ENCODE measurements around the gene SNED1. TPM values are rescaled to one million over a fixed set of nuclear protein-coding genes. Genes with fewer than 3 reads are reported as not detected.

The SNED1 gene
- polyA plus RNA-seq, 2 of the 4 experiments (the other 2 are of a cell fraction): 0.15 to 0.21 TPM

GRCh38 chr2:241135737-241136136, 137.3 kb downstream of the SNED1 start:
- Histone ChIP-seq H3K4me1 (no peaks in the 10 kb centered on the region), H3K9me3 (no peaks in the 10 kb centered on the region), H3K4me2 (no peak overlapping the region), H3K4me3 (no peak overlapping the region), H3K27ac (no peak overlapping the region)
- TF ChIP-seq BCL3 (IDR thresholded peaks at IDR 0.05) (no peak), HES2 (IDR thresholded peaks at IDR 0.05) (no peak), SREBF2 (IDR thresholded peaks at IDR 0.05) (no peak), NR3C1 (IDR thresholded peaks at IDR 0.05) (no peak), EP300 (IDR thresholded peaks at IDR 0.05) (no peak), MYC (IDR thresholded peaks at IDR 0.05; ENCODE audit: borderline replicate concordance, low read length) (no peak), JUN (IDR thresholded peaks at IDR 0.05) (no peak), CHD4 (IDR thresholded peaks at IDR 0.05; ENCODE audit: borderline replicate concordance) (no peak), NFE2L2 (conservative IDR thresholded peaks at IDR 0.05; ENCODE audit: low read length) (no peak)
- DNase-seq (ENCODE audit: low read depth in 1 of 2, low spot score in 1 of 2) (no peak), FAIRE-seq (no peak), ATAC-seq (no peak)
- ChIA-PET CTCF (interaction anchor here (1.3 to 1.5 kb wide), 4 partner anchors 12 to 221 kb away, joined by 3 to 4 read pairs (median 3); no protein-coding TSS in a partner anchor), POLR2A (interaction anchor here (1.2 kb wide), 1 partner anchor 33 kb away, joined by 4 read pairs; the partner anchor contains the start of gene MTERF4)
- WGBS (ENCODE audit: missing lambda C conversion rate): 74% methylated on average over 9 of the region's 9 CpGs

GRCh38 chr2:241136191-241136590, 137.8 kb downstream of the SNED1 start:
- H3K4me1 ChIP-seq: no peaks in the 10 kb centered on the region
- no peak for DNase-seq (ENCODE audit: low read depth in 1 of 2, low spot score in 1 of 2)
- no peak for FAIRE-seq
- no peak for ATAC-seq
- ChIA-PET POLR2A (interaction anchor here (1.2 kb wide), 1 partner anchor 34 kb away, joined by 4 read pairs; the partner anchor contains the start of gene MTERF4), CTCF (interaction anchor here (1.3 to 1.5 kb wide), 3 partner anchors 12 to 222 kb away, joined by 3 to 4 read pairs (median 3); no protein-coding TSS in a partner anchor)
- no peak overlapping the region for H3K4me3 ChIP-seq
- H3K4me2 ChIP-seq: no peak overlapping the region
- no peak overlapping the region for H3K27ac ChIP-seq
- no peaks in the 10 kb centered on the region for H3K9me3 ChIP-seq
- TF ChIP-seq PBX3 (IDR thresholded peaks at IDR 0.05) (no peak), JUN (IDR thresholded peaks at IDR 0.05) (no peak), ZSCAN20 (CRISPR knock-in tag; IDR thresholded peaks at IDR 0.05) (no peak), HOXA7 (CRISPR knock-in tag; IDR thresholded peaks at IDR 0.05) (no peak), EHF (CRISPR knock-in tag; IDR thresholded peaks at IDR 0.05) (no peak)
- 94% methylated on average over 8 of the region's 8 CpGs for WGBS (ENCODE audit: missing lambda C conversion rate)

- Histone ChIP-seq H3K27ac (no peak overlapping the region), H3K4me3 (no peak overlapping the region), H3K4me2 (no peak overlapping the region), H3K9me3 (no peaks in the 10 kb centered on the region), H3K4me1 (no peaks in the 10 kb centered on the region)
- WGBS (ENCODE audit: missing lambda C conversion rate): 88% methylated on average over 25 of the region's 25 CpGs
- no peak for FAIRE-seq
- no peak for DNase-seq (ENCODE audit: low read depth in 1 of 2, low spot score in 1 of 2)
- ChIA-PET CTCF (interaction anchor here (1.3 to 1.5 kb wide), 3 partner anchors 13 to 222 kb away, joined by 3 to 4 read pairs (median 3); no protein-coding TSS in a partner anchor), POLR2A (interaction anchor here (1.2 kb wide), 1 partner anchor 34 kb away, joined by 4 read pairs; the partner anchor contains the start of gene MTERF4)
- ATAC-seq: 0 out of 6 replicates have a peak, but pooled peaks of 1 of the 2 experiments have one; percentile 13
- TF ChIP-seq EHF (CRISPR knock-in tag; IDR thresholded peaks at IDR 0.05) (no peak), HOXA7 (CRISPR knock-in tag; IDR thresholded peaks at IDR 0.05) (no peak), PHF8 (IDR thresholded peaks at IDR 0.05; ENCODE audit: borderline replicate concordance, low read depth) (no peak), HOXB13 (CRISPR knock-in tag; IDR thresholded peaks at IDR 0.05; ENCODE audit: low read depth) (no peak), HDAC2 (IDR thresholded peaks at IDR 0.05) (no peak), CHD2 (IDR thresholded peaks at IDR 0.05; ENCODE audit: low read length, partially characterized antibody) (no peak), RAD21 (conservative IDR thresholded peaks at IDR 0.05 in 1 of 2, IDR thresholded peaks at IDR 0.05 in 1 of 2) (no peak), JUNB (IDR thresholded peaks at IDR 0.05) (no peak), MAFK (IDR thresholded peaks at IDR 0.05; ENCODE audit: partially characterized antibody) (no peak), CTCF (IDR thresholded peaks at IDR 0.05) (no peak), CBX2 (IDR thresholded peaks at IDR 0.05; ENCODE audit: borderline replicate concordance, low read depth) (no peak), PBX3 (IDR thresholded peaks at IDR 0.05) (no peak), ZNF302 (CRISPR knock-in tag; IDR thresholded peaks at IDR 0.05) (no peak), HES2 (IDR thresholded peaks at IDR 0.05) (no peak), MAX (IDR thresholded peaks at IDR 0.05) (no peak), EHMT2 (IDR thresholded peaks at IDR 0.05; ENCODE audit: low read depth) (no peak), HEYL (CRISPR knock-in tag; IDR thresholded peaks at IDR 0.05) (no peak)
These were observed 138.3 kb downstream of the SNED1 start for GRCh38 chr2:241136661-241137260.
